ENCODE results near the gene DSCAML1. TPM values are rescaled to one million over a fixed set of nuclear protein-coding genes. Genes with fewer than 3 reads are reported as not detected.

The DSCAML1 gene
- total RNA-seq, 1 experiment from 2014 or later: 0.15 TPM

DNA sequence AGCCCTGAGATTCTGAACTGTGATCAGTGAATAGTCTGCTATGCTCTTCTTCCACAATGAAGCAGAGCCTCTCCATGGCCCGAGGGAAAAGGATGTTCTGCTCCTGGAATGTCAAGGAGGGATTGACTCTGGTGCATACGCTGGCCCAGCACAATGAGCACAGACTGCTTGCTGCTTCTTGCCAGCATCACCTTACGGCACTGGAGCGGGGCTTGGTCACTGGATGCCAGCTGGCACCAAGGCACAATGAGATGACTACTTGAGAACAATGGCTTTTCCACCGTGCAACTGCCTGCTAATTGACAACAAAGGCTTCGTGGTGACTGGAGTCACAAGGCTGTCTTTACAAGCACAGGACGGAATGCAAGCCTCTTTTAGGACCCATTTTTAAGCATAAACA lies 139.2 kb downstream of the DSCAML1 start:
- H3T11ph ChIP-seq (ENCODE audit: low read length): no peak overlapping the region
- no peaks in the 10 kb centered on the region for H3K23me2 ChIP-seq (ENCODE audit: insufficient read length, low read depth, low read length, poor library complexity, severe bottlenecking)
- WGBS (ENCODE audit: extremely low coverage, insufficient read length, low lambda C conversion rate): no CpG with 5 or more reads among the region's 7 CpGs
- Mint-ChIP-seq H3K4me3 (no peak overlapping the region), H3K27ac (no peak overlapping the region), H3K36me3 (ENCODE audit: insufficient read depth in 1 of 3, low read depth in 3 of 3) (no peaks in the 10 kb centered on the region), H3K9me3 (no peaks in the 10 kb centered on the region), H3K27me3 (ENCODE audit: low read depth) (peaks cover 9% of the 10 kb centered on the region), H3K4me1 (peaks cover 5 to 9% of the 10 kb centered on the region in 2 experiments)
- no peak overlapping the region for H2BK20ac ChIP-seq (ENCODE audit: low read depth, low read length, poor library complexity, severe bottlenecking)
- H4K5ac ChIP-seq (ENCODE audit: insufficient read length, low read depth, low read length): no peak overlapping the region
- H2AK5ac ChIP-seq (ENCODE audit: insufficient read length, low read length): no peak overlapping the region
- no peak overlapping the region for H2BK15ac ChIP-seq (ENCODE audit: low read depth, low read length)
- H3K18ac ChIP-seq (ENCODE audit: insufficient read length, low read depth, low read length): no peak overlapping the region
- TF ChIP-seq, protein P1, sequence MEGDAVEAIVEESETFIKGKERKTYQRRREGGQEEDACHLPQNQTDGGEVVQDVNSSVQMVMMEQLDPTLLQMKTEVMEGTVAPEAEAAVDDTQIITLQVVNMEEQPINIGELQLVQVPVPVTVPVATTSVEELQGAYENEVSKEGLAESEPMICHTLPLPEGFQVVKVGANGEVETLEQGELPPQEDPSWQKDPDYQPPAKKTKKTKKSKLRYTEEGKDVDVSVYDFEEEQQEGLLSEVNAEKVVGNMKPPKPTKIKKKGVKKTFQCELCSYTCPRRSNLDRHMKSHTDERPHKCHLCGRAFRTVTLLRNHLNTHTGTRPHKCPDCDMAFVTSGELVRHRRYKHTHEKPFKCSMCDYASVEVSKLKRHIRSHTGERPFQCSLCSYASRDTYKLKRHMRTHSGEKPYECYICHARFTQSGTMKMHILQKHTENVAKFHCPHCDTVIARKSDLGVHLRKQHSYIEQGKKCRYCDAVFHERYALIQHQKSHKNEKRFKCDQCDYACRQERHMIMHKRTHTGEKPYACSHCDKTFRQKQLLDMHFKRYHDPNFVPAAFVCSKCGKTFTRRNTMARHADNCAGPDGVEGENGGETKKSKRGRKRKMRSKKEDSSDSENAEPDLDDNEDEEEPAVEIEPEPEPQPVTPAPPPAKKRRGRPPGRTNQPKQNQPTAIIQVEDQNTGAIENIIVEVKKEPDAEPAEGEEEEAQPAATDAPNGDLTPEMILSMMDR (conservative IDR thresholded peaks at IDR 0.05): no peak
- no peaks in the 10 kb centered on the region for H3K4me1 ChIP-seq (ENCODE audit: insufficient read depth, low read length)
- H2BK12ac ChIP-seq (ENCODE audit: insufficient read length, low read depth, low read length): no peak overlapping the region
- no peak overlapping the region for H4K8ac ChIP-seq (replicated peaks; ENCODE audit: insufficient read length, low read depth, low read length)
- H3K56ac ChIP-seq (ENCODE audit: insufficient read length, low read depth, low read length): no peak overlapping the region
- no peak for DNase-seq
- no peak overlapping the region for H3K4me2 ChIP-seq (ENCODE audit: insufficient read depth, insufficient read length, low read length)
- no peak overlapping the region for H3K14ac ChIP-seq (ENCODE audit: insufficient read depth, low read length)
- H4K91ac ChIP-seq (ENCODE audit: insufficient read length, low read depth, low read length): no peak overlapping the region
- H3K9me3 ChIP-seq (ENCODE audit: control insufficient read depth, low read depth, low read length): no peaks in the 10 kb centered on the region
- no peak overlapping the region for H2AFZ ChIP-seq (ENCODE audit: low read length)
- no peak overlapping the region for H3K9ac ChIP-seq (ENCODE audit: extremely low read depth, insufficient read length, low read length)
- no peak overlapping the region for H2BK5ac ChIP-seq (ENCODE audit: insufficient read length, low read length)
- H2BK120ac ChIP-seq (ENCODE audit: low read depth, low read length, poor library complexity, severe bottlenecking): no peak overlapping the region
- no peak overlapping the region for H3K4ac ChIP-seq (ENCODE audit: low read depth, low read length)
- H3K79me1 ChIP-seq (ENCODE audit: insufficient read depth, low read depth, low read length, poor library complexity, severe bottlenecking): no peaks in the 10 kb centered on the region
- no peaks in the 10 kb centered on the region for H3K27me3 ChIP-seq (ENCODE audit: insufficient read depth, low read length)
- H3K27ac ChIP-seq (ENCODE audit: insufficient read length, low read depth, low read length): no peak overlapping the region
- no peaks in the 10 kb centered on the region for H4K20me1 ChIP-seq (ENCODE audit: control insufficient read depth, insufficient read depth, insufficient read length)
- no peak overlapping the region for H3K23ac ChIP-seq (ENCODE audit: insufficient read length, low read depth, low read length)
- no peaks in the 10 kb centered on the region for H3K79me2 ChIP-seq (ENCODE audit: insufficient read depth, low read length)

Measured in H9 (cell line).